Lower leg skin (tissue), 4 donors: ENCODE measurements around the gene LYPD4. TPM values are rescaled to one million over a fixed set of nuclear protein-coding genes. Genes with fewer than 3 reads are reported as not detected.

Source experiments
- DNase-seq, 2 donors: peaks; one replicate each; pipeline ENCODE4 v3.0.0-alpha.2; 2019; ENCODE audit warnings: low spot score in 2 of 2
- H3K4me3 ChIP-seq: fragments of 200-600 bp; sonication (generic); 2 replicates; pipeline ENCODE4 v1.5.1; 2017; ENCODE audit warnings: mild to moderate bottlenecking, low read depth; ENCODE audit not compliant: poor library complexity, severe bottlenecking
- POLR2A ChIP-seq, 2 donors: fragments of 450-650 bp; IDR thresholded peaks; one replicate each; pipeline ENCODE4 v1.6.1; 2016 to 2017; ENCODE audit warnings: antibody characterized with exemption in 2 of 2, mild to moderate bottlenecking in 1 of 2, moderate library complexity in 1 of 2
- WGBS, 2 donors: methylation state at CpG; one replicate each; pipeline ENCODE4 v1.1.5; 2018; 5-methylcytosine and 5-hydroxymethylcytosine counted together
- intact Hi-C: fragments of 100-400 bp; cut with DNase I; formaldehyde crosslinking; loops from one replicate; pipeline ENCODE4 v1.15.0; 2023; ENCODE audit warnings: low total_unique reads
- total RNA-seq, 4 donors: library from RNA; depleted of rRNA; stranded (reverse); fragments of >200 nt; gene quantifications; one replicate each; pipeline ENCODE4 v1.1.0, GENCODE V29; 2016
- TF ChIP-seq, protein P1 (sequence below), 3 donors: fragments of 450-650 bp; IDR thresholded peaks; one replicate each; pipeline ENCODE4 v1.5.1; 2016; ENCODE audit warnings: antibody characterized with exemption in 3 of 3, mild to moderate bottlenecking in 3 of 3, moderate library complexity in 2 of 3

LYPD4 gene
- total RNA-seq, 4 donors from 2014 or later = not detected

DNA sequence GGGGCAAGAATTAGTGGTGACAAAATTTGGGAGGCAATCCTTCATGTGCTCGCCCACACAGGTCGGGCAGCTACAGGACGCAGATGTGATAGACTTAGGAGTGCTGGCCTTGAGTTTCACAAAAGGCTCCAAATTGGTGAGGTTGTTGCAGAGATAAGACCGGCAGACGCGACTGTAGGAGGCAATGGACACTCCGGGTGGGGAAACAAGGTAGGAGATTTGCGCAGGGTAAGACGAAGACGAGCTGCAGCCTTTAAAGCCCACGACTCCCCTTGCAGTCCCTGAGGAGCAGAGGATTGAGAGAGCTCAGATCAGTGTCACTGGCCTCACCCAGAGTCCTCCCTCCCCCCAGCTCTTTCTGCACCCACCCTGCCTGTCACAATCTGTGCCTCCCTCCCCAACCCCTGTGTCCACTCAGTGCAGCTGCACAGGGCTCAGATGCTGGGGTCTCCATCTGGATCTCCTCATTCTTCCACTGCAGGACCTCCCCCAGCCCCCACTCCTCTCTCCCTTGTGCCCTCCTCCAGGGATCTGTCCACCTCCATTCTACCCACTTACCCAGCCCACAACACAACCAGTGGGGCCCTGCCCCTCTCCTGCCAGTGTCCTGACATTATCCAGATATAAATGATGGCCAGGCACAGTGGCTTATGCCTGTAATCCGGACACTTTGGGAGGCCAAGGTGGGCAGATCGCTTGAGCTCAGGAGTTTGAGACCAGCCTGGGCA is 6.3 kb downstream of the LYPD4 start:
- no peak overlapping the region for H3K4me3 ChIP-seq
- DNase-seq = no peak
- 62 to 73% methylated on average over 13 of the region's 13 CpGs for WGBS, 2 donors
- intact Hi-C loops = no loop called here
- no peak for TF ChIP-seq POLR2A (IDR thresholded peaks at IDR 0.05)
- TF ChIP-seq, protein P1, sequence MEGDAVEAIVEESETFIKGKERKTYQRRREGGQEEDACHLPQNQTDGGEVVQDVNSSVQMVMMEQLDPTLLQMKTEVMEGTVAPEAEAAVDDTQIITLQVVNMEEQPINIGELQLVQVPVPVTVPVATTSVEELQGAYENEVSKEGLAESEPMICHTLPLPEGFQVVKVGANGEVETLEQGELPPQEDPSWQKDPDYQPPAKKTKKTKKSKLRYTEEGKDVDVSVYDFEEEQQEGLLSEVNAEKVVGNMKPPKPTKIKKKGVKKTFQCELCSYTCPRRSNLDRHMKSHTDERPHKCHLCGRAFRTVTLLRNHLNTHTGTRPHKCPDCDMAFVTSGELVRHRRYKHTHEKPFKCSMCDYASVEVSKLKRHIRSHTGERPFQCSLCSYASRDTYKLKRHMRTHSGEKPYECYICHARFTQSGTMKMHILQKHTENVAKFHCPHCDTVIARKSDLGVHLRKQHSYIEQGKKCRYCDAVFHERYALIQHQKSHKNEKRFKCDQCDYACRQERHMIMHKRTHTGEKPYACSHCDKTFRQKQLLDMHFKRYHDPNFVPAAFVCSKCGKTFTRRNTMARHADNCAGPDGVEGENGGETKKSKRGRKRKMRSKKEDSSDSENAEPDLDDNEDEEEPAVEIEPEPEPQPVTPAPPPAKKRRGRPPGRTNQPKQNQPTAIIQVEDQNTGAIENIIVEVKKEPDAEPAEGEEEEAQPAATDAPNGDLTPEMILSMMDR (IDR thresholded peaks at IDR 0.05) = no peak

DNA sequence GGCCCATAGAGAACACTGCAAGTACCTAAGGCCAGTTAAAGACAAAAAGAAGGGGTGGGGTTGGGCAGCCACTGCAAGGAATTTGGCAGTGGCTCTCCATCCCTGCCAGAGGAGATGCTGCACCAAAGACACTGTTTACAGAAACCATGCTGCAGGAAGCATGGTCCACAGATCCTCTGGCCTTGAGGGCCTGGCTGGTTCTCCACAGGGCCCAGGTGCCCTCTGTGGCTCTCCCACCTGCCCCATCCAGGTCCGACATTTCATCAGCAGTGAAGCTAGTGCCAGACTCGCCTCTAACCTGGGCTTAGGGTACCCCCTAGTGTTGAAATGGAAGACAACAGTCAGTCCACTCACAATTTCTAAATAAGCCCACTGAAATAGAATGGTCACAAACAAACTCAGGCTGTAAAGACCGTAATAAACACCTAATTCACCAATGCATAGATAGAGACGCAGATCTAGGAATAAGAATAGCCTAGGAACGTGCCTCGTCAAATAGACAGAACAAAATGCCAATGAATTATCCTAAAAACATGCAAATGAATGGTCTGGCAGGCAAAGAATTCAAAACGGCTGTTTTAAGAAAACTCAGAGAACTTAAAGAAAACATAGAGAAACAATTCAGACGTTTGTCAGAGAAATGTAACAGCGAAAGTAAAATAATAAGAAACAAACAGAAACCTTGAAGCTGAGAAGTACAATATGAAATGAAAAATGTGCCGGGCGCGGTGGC is 23.3 kb downstream of the LYPD4 start:
- intact Hi-C loops = no loop called here
- H3K4me3 ChIP-seq = no peak overlapping the region
- no peak for TF ChIP-seq POLR2A (IDR thresholded peaks at IDR 0.05)
- TF ChIP-seq, protein P1 (IDR thresholded peaks at IDR 0.05) = no peak
- DNase-seq = no peak
- WGBS, 2 donors = 39 to 41% methylated on average over 12 of the region's 12 CpGs

GRCh38 chr19:41816761-41817160 is 27.7 kb downstream of the LYPD4 start:
- intact Hi-C loops = no loop called here
- TF ChIP-seq, protein P1 (IDR thresholded peaks at IDR 0.05) = no peak
- no peak for TF ChIP-seq POLR2A (IDR thresholded peaks at IDR 0.05)
- H3K4me3 ChIP-seq = no peak overlapping the region
- WGBS, 2 donors = 51 to 59% methylated on average over 2 of the region's 2 CpGs
- no peak for DNase-seq

GRCh38 chr19:41815301-41815700 is 29.2 kb downstream of the LYPD4 start:
- TF ChIP-seq, protein P1 (IDR thresholded peaks at IDR 0.05) = no peak
- TF ChIP-seq POLR2A (IDR thresholded peaks at IDR 0.05) = no peak
- WGBS, 2 donors = 62 to 80% methylated on average over 4 of the region's 4 CpGs
- no peak for DNase-seq
- H3K4me3 ChIP-seq = no peak overlapping the region
- intact Hi-C loops = no loop called here

- WGBS, 2 donors = 66 to 71% methylated on average over 4 of the region's 4 CpGs
- H3K4me3 ChIP-seq = no peak overlapping the region
- no peak for DNase-seq
- intact Hi-C loops = no loop called here
- TF ChIP-seq POLR2A (IDR thresholded peaks at IDR 0.05) = no peak
- TF ChIP-seq, protein P1 (IDR thresholded peaks at IDR 0.05) = no peak
These were observed 30.6 kb downstream of the LYPD4 start for GRCh38 chr19:41813911-41814310.
